GM10266 (cell line): ENCODE data around the gene STAT4.

Experiments
- DNase-seq: peaks from one replicate; pipeline ENCODE4 v3.0.0; 2012; ENCODE audit errors: extremely low spot score
- TF ChIP-seq, protein P1 (sequence below): IDR thresholded peaks from 2 replicates; pipeline ENCODE4 v1.5.1; 2012; ENCODE audit warnings: mild to moderate bottlenecking, low read depth; ENCODE audit not compliant: control insufficient read depth, insufficient read depth; ENCODE audit errors: missing control alignments

Gene STAT4

DNA sequence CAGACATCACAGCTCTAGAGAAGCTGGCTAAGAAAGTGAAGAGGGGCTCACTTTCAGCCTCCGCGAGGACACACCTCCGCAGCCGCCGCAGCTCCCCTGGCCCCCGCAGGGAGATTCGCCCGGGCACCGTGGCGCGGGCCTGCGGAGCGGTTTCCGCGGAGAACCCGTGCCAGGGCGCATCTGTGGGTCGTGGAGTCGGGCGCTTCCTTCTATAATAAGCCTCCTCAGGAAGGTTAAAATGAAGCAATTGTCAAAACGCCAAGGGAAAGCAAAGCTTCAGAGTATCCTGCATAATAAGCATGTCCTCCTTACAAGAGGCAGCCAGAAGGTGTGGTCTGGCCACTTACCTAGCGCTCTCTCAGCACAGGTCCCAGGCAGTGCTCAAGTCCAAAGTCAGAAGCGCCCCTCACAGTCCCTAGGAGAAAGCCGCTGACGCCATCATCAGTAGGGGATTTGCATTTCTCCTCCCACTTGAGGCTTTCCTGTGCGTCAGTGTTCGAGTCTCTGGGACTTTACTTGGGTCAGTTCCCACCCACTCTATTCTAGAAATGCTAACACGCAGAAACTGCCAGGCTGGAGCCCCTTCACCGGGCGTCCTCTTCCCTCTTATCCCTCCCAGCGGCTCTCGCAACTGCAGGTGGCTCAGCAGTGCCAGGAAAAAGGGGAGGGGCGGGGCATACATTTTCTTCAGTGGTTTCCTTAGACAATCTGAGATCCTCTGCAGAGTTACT lies at the start of gene STAT4:
STAT4 (minus strand) TSS at position 395 of the 731 bp plus-strand sequence. CDS start 2,791 bp downstream, outside the sequence.
- peak; percentile 70 for DNase-seq
- TF ChIP-seq, protein P1, sequence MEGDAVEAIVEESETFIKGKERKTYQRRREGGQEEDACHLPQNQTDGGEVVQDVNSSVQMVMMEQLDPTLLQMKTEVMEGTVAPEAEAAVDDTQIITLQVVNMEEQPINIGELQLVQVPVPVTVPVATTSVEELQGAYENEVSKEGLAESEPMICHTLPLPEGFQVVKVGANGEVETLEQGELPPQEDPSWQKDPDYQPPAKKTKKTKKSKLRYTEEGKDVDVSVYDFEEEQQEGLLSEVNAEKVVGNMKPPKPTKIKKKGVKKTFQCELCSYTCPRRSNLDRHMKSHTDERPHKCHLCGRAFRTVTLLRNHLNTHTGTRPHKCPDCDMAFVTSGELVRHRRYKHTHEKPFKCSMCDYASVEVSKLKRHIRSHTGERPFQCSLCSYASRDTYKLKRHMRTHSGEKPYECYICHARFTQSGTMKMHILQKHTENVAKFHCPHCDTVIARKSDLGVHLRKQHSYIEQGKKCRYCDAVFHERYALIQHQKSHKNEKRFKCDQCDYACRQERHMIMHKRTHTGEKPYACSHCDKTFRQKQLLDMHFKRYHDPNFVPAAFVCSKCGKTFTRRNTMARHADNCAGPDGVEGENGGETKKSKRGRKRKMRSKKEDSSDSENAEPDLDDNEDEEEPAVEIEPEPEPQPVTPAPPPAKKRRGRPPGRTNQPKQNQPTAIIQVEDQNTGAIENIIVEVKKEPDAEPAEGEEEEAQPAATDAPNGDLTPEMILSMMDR: peak; percentile 5

GRCh38 chr2:191199929-191200512 lies 49.2 kb upstream of the STAT4 start:
- TF ChIP-seq, protein P1: no peak
- no peak for DNase-seq

DNA sequence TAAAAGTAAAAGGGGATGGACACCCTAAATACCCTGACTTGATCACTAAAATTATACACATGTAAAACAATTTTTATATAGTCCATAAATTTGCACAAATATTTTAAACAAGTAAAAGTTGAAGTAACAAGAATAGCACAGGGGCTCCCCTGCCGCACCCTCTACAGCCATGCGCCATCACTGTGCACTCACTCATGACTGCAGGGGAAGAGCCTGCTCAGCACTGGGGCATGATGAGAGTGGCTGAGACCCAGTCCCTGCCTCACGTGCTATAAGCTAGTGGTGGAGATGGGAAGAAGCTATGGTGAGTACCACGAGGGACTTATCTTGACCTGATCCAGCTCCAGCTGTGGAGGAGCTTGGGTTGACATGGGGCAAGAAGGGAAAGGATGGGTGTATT lies 47.5 kb upstream of the STAT4 start:
- no peak for DNase-seq
- TF ChIP-seq, protein P1: no peak

- no peak for DNase-seq
- TF ChIP-seq, protein P1: no peak
Observed at GRCh38 chr2:191197096-191197495, 46.3 kb upstream of the STAT4 start.

- no peak for DNase-seq
- TF ChIP-seq, protein P1: no peak
Observed at GRCh38 chr2:191195021-191195420, 44.2 kb upstream of the STAT4 start.

- no peak for DNase-seq
- TF ChIP-seq, protein P1: no peak
Observed at GRCh38 chr2:191190861-191191552, 40.2 kb upstream of the STAT4 start.
